Loucy (cell line): ENCODE measurements around the gene HEPHL1.

Experiments used
- H2AFZ ChIP-seq: fragments of 200-600 bp; sonication (generic); 2 replicates; pipeline ENCODE4 v1.6.0; 2016; ENCODE audit warnings: antibody characterized with exemption, mild to moderate bottlenecking, low read length, moderate library complexity
- H3F3A ChIP-seq: fragments of 200-600 bp; 2 replicates; pipeline ENCODE4 v1.6.0; 2016; ENCODE audit warnings: antibody characterized with exemption, low read depth, mild to moderate bottlenecking
- H3K27me3 ChIP-seq: fragments of 200-600 bp; sonication (generic); 2 replicates; pipeline ENCODE4 v1.6.1; 2014; ENCODE audit warnings: low read length, mild to moderate bottlenecking; ENCODE audit not compliant: insufficient read depth, poor library complexity, severe bottlenecking
- H3K36me3 ChIP-seq: fragments of 200-600 bp; sonication (generic); 2 replicates; pipeline ENCODE4 v1.6.1; 2016; ENCODE audit warnings: low read length; ENCODE audit not compliant: insufficient read depth
- H3K4me1 ChIP-seq: fragments of 200-600 bp; sonication (generic); 2 replicates; pipeline ENCODE4 v1.5.1; 2014; ENCODE audit warnings: low read length, mild to moderate bottlenecking; ENCODE audit not compliant: insufficient read depth, poor library complexity, severe bottlenecking
- H3K4me2 ChIP-seq: fragments of 200-600 bp; sonication (generic); 2 replicates; pipeline ENCODE4 v1.6.0; 2014; ENCODE audit warnings: antibody characterized with exemption, low read length, low read depth, mild to moderate bottlenecking; ENCODE audit not compliant: poor library complexity, severe bottlenecking
- H3K4me3 ChIP-seq: fragments of 200-600 bp; sonication (generic); 2 replicates; pipeline ENCODE4 v1.5.1; 2014; ENCODE audit warnings: low read length, mild to moderate bottlenecking, mixed read lengths; ENCODE audit not compliant: poor library complexity, severe bottlenecking
- H3K79me2 ChIP-seq: fragments of 200-600 bp; sonication (generic); 2 replicates; pipeline ENCODE4 v1.6.1; 2014; ENCODE audit warnings: low read length; ENCODE audit not compliant: insufficient read depth
- H3K9ac ChIP-seq: fragments of 200-600 bp; sonication (generic); 2 replicates; pipeline ENCODE4 v1.6.0; 2014; ENCODE audit warnings: mild to moderate bottlenecking, low read depth, low read length, moderate library complexity; ENCODE audit not compliant: poor library complexity, severe bottlenecking
- H3K9me2 ChIP-seq: fragments of 200-600 bp; sonication (generic); replicated peaks from 2 replicates; pipeline ENCODE4 v1.6.1; 2016; ENCODE audit warnings: low read depth, low read length, mixed read lengths
- H3K9me3 ChIP-seq: fragments of 200-600 bp; sonication (generic); 2 replicates; pipeline ENCODE4 v1.6.1; 2014; ENCODE audit warnings: mild to moderate bottlenecking, antibody characterized with exemption, low read length, low read depth; ENCODE audit not compliant: insufficient read depth
- H4K20me1 ChIP-seq: fragments of 200-600 bp; sonication (generic); 2 replicates; pipeline ENCODE4 v1.6.0; 2014; ENCODE audit warnings: antibody characterized with exemption, low read length, mild to moderate bottlenecking; ENCODE audit not compliant: insufficient read depth, poor library complexity, severe bottlenecking
- CTCF ChIP-seq: fragments of 200-600 bp; sonication (generic); conservative IDR thresholded peaks from 2 replicates; pipeline ENCODE4 v1.5.1; 2014; ENCODE audit warnings: mild to moderate bottlenecking, antibody characterized with exemption, low read length
- EZH2phosphoT487 ChIP-seq: fragments of 200-600 bp; IDR thresholded peaks from 2 replicates; pipeline ENCODE4 v1.6.1; 2018; ENCODE audit warnings: antibody characterized with exemption, mild to moderate bottlenecking, moderate library complexity, borderline replicate concordance

The HEPHL1 gene

DNA sequence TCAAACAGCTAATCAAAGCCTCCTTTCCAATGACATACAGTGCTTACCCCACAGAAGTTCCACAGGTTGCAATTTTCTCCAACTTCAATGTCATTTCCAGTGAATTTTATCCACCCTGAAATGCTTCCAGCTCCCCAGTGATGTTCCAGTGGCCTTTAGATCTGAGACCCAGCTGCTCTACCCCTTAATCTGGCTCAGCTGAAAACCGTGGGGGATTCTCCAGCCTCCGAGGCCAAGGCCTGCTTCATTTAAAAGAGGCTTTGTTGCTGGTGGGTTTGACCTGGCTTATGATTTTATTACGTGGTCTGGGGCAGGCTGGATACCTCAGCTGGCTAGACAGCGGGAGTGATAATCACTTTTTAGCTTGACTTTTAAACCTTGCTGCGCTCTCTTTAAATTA is 10.9 kb downstream of the HEPHL1 start:
- Histone ChIP-seq H3K9me3 (no peaks in the 10 kb centered on the region; the same call in 1 of the 2 replicates), H4K20me1 (no peaks in the 10 kb centered on the region), H3K4me1 (no peaks in the 10 kb centered on the region), H3K27me3 (no peaks in the 10 kb centered on the region), H3K9ac (no peak overlapping the region), H3K4me3 (no peak overlapping the region), H3F3A (no peaks in the 10 kb centered on the region), H2AFZ (no peak overlapping the region), H3K4me2 (no peak overlapping the region), H3K36me3 (no peaks in the 10 kb centered on the region), H3K79me2 (no peaks in the 10 kb centered on the region), H3K9me2 (no peaks in the 10 kb centered on the region)
- no peak for TF ChIP-seq EZH2phosphoT487
- no peak for TF ChIP-seq CTCF

DNA sequence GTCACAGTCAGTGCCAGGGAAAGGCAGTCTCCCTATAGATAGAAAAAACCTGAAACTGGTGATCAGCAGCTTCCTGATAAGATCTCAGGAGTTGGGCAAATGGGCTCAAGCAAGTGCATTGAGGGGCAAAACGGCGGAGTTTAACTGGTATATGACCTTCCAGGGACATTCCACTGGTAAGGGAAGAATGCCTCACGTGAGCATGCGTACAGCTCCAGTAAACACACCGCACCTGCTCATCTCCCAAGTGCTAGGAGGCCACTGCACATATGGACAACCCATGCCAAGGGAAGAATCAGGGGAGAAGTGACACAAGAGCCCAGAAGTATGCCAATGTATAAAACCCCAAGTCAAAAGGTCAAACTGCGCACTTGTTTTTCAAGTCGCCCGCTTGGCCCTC is 11.6 kb downstream of the HEPHL1 start:
- Histone ChIP-seq H3K4me3 (no peak overlapping the region), H3K4me2 (no peak overlapping the region), H2AFZ (no peak overlapping the region), H3K9me3 (no peaks in the 10 kb centered on the region; the same call in 1 of the 2 replicates), H4K20me1 (no peaks in the 10 kb centered on the region), H3K36me3 (no peaks in the 10 kb centered on the region), H3K9ac (no peak overlapping the region), H3K27me3 (no peaks in the 10 kb centered on the region), H3K79me2 (no peaks in the 10 kb centered on the region), H3F3A (no peaks in the 10 kb centered on the region), H3K9me2 (no peaks in the 10 kb centered on the region), H3K4me1 (no peaks in the 10 kb centered on the region)
- TF ChIP-seq CTCF: no peak
- no peak for TF ChIP-seq EZH2phosphoT487

- Histone ChIP-seq H3K9ac (no peak overlapping the region), H3K79me2 (no peaks in the 10 kb centered on the region), H3K9me3 (no peaks in the 10 kb centered on the region; the same call in 1 of the 2 replicates), H2AFZ (no peak overlapping the region), H3K36me3 (no peaks in the 10 kb centered on the region), H3K9me2 (no peaks in the 10 kb centered on the region), H3K4me2 (no peak overlapping the region), H3K27me3 (no peaks in the 10 kb centered on the region), H4K20me1 (no peaks in the 10 kb centered on the region), H3K4me1 (no peaks in the 10 kb centered on the region), H3K4me3 (no peak overlapping the region), H3F3A (no peaks in the 10 kb centered on the region)
- no peak for TF ChIP-seq EZH2phosphoT487
- no peak for TF ChIP-seq CTCF
These were observed 13.1 kb downstream of the HEPHL1 start for GRCh38 chr11:94034207-94034606.
